ENCODE data around the gene ABHD17B.
"Not testable (repeated sequence)": the region's sequence is repeated elsewhere in the genome, so short reads cannot be mapped to it uniquely, and the experiment has no call there.

The ABHD17B gene

GRCh38 chr9:71911061-71911907 is at the start of gene ABHD17B, which contains the start of gene C9orf85:
TSS of gene ABHD17B (minus strand) at chr9:71911193. CDS start at chr9:71875080, 36,113 bp downstream.
TSS of gene C9orf85 (plus strand) at chr9:71911639. CDS start at chr9:71911735, 96 bp downstream.
- peak; percentile 98 for DNase-seq

- DNase-seq: no peak
Measured at GRCh38 chr9:71955300-71955915, 44.4 kb upstream of the ABHD17B start.

- DNase-seq: not testable (repeated sequence)
Measured at GRCh38 chr9:71954652-71955051, 43.7 kb upstream of the ABHD17B start.

- no peak for DNase-seq
Measured at GRCh38 chr9:71944754-71945375, 33.9 kb upstream of the ABHD17B start.

DNA sequence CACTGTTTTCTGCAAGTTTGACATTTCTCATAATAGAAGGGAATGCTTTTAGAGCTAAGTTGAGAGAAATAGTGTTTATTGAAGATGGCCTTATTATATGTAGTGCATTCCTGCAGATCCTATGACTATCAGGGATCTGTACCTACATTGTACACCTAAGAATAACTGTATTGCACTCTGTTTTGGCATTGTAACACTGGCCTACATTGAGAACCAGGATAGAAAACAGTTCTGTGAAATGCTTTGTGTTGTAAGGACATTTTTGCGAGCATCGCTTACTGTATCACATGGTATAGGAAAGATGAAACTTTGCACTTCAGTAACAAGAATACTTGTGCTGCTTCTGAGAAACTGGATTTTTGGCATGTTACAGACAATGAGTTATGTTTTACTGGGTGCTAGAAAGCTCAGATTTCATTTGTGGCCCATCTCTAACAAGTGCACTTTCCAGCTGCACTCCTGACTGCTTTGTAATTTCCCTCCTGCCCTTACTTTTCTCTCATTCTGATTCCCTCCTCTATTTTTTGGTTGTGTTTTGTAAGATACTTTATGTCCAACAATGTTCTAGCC is 31.1 kb upstream of the ABHD17B start:
- no peak for DNase-seq

GRCh38 chr9:71941060-71941568 is 30.1 kb upstream of the ABHD17B start:
- no peak for DNase-seq

DNA sequence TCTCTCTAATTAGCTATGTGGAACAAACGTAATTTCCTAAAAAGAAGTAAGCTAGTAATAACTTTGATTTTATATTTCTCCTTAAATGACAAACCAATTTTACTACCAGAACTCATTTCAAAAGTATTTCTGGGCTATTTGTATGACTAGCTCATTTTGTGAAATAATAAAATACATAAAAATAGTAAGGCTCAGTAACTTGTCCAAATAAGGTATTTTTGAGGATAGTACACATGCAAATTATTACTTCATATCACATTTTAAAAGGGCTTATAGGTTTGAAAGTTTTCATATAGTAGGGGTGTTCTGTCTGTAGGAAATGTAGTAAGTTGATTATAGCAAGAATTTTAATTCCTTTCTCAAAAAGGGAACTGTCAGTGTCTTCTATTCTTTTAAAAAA is 26.9 kb upstream of the ABHD17B start:
- no peak for DNase-seq

- no peak for DNase-seq
Measured at GRCh38 chr9:71937070-71937625, 26.2 kb upstream of the ABHD17B start.

DNA sequence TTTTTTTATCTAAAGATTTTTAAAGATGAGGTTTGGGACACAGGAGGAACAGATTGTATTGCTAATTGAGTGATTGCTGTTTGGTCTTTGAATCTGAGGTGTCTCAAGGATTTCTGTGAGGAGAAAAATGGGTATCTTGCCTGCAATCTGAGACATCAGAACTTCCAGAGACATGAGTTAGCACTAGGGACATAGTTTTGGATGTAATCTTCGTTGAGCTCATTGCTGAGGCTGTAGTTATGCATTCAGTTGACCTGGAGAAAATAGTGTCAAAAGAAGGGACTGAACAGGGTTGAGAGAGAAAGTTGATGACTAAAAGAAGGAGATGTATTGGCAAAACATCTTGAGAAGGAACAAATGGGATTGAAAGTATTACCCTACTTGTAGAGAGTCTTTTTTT is 25.1 kb upstream of the ABHD17B start:
- no peak for DNase-seq

- no peak for DNase-seq
Measured at GRCh38 chr9:71931166-71931565, 20.2 kb upstream of the ABHD17B start.

DNA sequence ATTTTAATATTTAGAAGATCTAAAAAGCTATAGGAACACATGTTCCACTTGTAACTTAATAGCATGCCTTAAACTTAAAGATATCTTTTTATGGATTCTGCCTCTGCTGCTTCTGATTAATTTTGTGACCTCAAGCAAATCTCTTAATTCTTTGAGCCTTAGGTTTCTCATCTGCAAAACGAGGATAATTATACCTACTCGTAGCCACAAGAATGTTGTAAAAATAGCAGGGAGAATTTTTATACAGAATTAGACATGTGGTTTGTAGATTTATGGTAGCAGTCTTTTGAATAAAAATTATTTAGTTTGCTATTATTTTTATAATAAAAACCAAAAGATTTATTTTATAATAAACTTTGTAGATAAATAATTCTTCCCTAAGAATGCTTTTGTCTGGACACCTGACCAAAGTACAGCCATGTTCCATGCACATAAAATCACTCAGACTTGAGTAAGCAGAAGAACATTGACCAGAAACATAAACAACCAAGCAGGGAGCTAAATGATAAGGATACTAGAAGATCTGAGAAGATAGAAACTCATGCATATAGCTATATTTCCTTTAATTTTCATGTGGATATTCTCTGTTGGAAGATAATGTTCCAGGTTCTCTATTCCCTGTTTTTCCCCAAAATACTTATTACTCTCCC is 18.9 kb upstream of the ABHD17B start:
- no peak for DNase-seq

DNA sequence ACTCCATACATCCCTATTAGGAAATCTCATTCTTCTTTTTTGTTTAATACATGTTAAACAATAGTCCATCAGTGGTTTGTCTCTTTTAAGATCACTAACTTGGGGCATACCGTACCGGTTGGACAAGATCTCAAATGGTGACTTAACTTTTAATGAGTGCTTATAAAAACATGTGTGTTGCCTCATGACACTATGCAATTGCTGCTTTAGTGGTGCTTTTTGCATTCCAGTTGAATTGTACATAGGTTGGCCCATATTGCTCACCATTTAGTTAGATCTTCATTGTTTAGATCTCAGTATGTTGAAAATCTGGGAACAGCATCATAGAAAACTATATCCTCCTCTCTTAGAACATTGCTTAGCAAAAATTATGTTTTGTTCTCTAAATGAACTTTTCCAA is 18.2 kb upstream of the ABHD17B start:
- DNase-seq: no peak

DNA sequence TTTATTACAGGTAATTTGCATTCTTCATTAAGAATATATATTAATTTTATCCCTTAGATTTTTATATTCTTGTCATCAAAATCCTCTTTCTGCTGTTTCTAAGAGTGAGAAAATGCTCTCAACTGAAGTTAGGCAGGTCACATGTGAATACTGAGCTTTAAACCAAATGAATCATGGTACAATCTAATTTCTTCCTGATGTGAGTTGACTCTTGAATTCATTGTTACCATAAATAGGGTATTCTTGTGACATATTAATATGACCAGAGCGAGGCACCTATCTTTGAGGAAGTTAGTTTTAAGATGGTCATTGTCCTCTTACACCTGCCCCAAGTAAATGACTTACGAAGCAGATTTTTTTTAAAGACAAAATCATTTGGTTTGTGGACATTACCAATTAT is 17.8 kb upstream of the ABHD17B start:
- no peak for DNase-seq

DNA sequence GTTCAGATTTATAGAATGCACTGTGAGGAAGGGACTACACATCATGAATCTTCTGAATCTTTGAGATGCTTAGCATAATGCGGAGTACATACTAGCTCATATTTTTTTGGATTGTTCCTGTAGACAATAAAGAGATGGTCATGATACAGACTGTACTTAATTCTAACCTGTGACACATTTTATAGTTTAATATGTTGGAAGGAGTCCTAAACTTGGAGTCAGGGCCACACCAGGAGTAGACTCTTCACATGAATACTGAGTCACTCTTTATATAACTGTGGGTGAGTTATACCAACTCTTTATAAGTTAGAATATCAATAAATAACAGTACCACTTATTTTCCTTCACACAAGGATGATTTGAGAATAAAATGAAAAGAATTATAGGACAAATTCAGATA is 17.4 kb upstream of the ABHD17B start:
- no peak for DNase-seq

DNA sequence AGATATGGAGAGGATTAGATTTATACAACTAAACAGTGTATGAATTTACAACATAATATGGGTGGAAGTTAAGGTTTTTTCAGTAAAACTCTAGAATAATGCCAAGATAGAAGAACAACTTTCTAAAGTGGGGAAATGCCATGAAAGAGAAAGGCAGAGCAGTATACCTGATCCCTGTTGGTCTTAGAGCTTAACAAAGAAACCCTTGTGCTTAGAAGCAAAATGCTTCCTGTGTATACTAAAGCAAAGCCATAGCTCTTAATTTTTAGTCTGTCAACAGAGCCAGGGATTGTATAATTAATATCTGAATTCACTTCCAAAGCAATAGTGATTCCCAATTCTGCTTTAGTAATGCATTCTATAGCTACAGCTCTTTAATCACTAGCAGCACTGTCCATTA is 14.8 kb upstream of the ABHD17B start:
- no peak for DNase-seq

GRCh38 chr9:71924576-71924975 is 13.6 kb upstream of the ABHD17B start:
- no peak for DNase-seq

GRCh38 chr9:71921190-71921814 is 10.3 kb upstream of the ABHD17B start:
- no peak for DNase-seq

DNA sequence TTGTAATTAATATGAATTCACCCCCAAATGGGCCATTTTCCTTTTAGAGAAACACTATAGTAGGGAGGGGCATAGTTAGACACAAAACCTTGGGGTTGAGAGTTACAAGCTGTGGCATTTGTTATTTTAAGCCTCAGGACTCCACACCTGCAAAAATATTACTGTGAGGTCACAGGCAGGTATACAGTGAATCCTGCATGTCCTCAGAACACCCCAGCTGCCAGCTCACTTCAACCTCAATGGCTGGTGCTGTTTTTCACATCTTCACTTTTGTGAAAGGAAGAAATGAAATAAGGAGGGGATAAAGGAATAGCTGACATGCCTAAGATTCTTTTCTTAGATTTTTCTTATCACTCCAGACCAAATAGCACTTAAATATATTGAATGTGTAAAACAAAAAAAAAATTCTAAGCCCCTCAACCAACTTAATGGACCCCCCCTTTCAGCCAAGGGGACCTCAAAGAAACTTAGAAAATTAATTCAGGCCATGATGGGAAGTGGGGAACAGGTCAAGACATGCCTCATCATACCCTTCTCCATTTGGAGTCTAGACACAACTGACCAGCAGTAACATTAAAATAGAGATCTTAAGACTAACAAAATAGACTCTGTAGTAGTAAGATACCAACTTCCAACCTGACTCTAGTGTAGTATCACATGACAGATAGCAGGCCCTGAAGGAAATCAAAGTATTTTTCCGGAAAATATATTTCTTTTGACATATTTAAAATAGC is 9.6 kb upstream of the ABHD17B start:
- no peak for DNase-seq

DNA sequence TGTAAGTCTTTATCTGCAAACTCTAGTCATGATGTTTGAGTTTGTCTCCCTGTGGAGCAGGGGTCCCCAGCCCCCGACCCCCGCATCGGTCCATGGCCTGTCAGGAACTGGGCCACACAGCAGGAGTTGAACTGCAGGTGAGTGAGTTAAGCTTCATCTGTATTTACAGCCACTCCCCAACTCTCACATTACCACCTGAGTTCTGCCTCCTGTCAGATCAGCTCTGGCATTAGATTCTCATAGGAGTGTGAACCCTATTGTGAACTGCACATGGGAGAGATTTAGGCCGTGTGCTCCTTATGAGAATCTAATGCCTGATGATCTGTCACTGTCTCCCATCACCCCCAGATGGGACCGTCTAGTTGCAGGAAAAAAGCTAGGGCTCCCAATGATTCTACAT is 7.4 kb upstream of the ABHD17B start:
- no peak for DNase-seq

GRCh38 chr9:71916834-71917534 is 6.0 kb upstream of the ABHD17B start:
- no peak for DNase-seq

DNA sequence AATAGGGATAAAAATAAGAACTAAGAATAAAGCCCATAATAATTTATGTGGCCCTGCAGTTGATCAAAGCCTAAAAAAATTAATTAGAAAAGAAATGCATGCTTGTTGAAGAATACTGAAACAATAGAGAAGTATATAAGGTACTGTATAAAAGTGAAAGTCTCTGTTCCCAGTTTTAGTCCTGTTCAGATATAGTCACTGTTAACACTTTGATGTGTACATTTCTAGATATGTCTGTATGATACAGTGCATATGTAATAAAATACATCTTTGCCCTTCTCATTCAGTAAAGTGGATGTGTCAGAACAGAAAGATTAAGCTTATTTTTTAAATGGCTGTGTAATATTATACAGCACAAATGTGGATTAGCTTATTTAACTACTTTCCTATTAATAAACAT is 4.5 kb upstream of the ABHD17B start:
- no peak for DNase-seq

Measured in NCI-H526 (cell line).